Measurements from ENCODE around the gene WTAP.
"Not testable (repeated sequence)": the region's sequence is repeated elsewhere in the genome, so short reads cannot be mapped to it uniquely, and the experiment has no call there.

The WTAP gene

GRCh38 chr6:159693894-159694545 lies 33.3 kb upstream of the WTAP start:
- peak; percentile 77 for DNase-seq

- no peak for DNase-seq
Observed at GRCh38 chr6:159695984-159696383, 31.3 kb upstream of the WTAP start.

- no peak for DNase-seq
Observed at GRCh38 chr6:159700970-159701369, 26.3 kb upstream of the WTAP start.

- no peak for DNase-seq
Observed at GRCh38 chr6:159701413-159701999, 25.8 kb upstream of the WTAP start.

GRCh38 chr6:159710603-159711002 lies 16.7 kb upstream of the WTAP start:
- not testable (repeated sequence) for DNase-seq

GRCh38 chr6:159712389-159712788 lies 14.9 kb upstream of the WTAP start:
- not testable (repeated sequence) for DNase-seq

GRCh38 chr6:159713984-159714383 lies 13.3 kb upstream of the WTAP start:
- DNase-seq, result no peak

- no peak for DNase-seq
Observed at GRCh38 chr6:159714404-159714803, 12.9 kb upstream of the WTAP start.

- DNase-seq, result no peak
Observed at GRCh38 chr6:159715166-159715565, 12.1 kb upstream of the WTAP start.

GRCh38 chr6:159715605-159716004 lies 11.7 kb upstream of the WTAP start:
- no peak for DNase-seq

GRCh38 chr6:159716247-159717096 lies 10.8 kb upstream of the WTAP start:
- DNase-seq, result no peak

GRCh38 chr6:159718634-159719033 lies 8.7 kb upstream of the WTAP start:
- DNase-seq, result no peak

GRCh38 chr6:159719287-159719686 lies 8.0 kb upstream of the WTAP start:
- DNase-seq, result no peak

- no peak for DNase-seq
Observed at GRCh38 chr6:159720708-159721107, 6.6 kb upstream of the WTAP start.

- not testable (repeated sequence) for DNase-seq
Observed at GRCh38 chr6:159721981-159722380, 5.3 kb upstream of the WTAP start.

- no peak for DNase-seq
Observed at GRCh38 chr6:159722655-159723054, 4.7 kb upstream of the WTAP start.

- no peak for DNase-seq
Observed at GRCh38 chr6:159723259-159723658, 4.0 kb upstream of the WTAP start.

- no peak for DNase-seq
Observed at GRCh38 chr6:159724778-159725177, 2.5 kb upstream of the WTAP start.

- not testable (repeated sequence) for DNase-seq
Observed at GRCh38 chr6:159725208-159725607, 2.1 kb upstream of the WTAP start.

- no peak for DNase-seq
Observed at GRCh38 chr6:159726255-159726917, 920 bp upstream of the WTAP start.

- no peak for DNase-seq
Observed at GRCh38 chr6:159727717-159728445, 575 bp downstream of the WTAP start.

- DNase-seq, result no peak
Observed at GRCh38 chr6:159728531-159728964, 1.2 kb downstream of the WTAP start.
